ENCODE results near the gene FAM222A.
A peak's percentile ranks its signal among the peaks of the same experiment; 100 is the strongest.

Gene FAM222A

GRCh38 chr12:109726106-109726497, 12.5 kb downstream of the FAM222A start:
- DNase-seq: no peak

DNA sequence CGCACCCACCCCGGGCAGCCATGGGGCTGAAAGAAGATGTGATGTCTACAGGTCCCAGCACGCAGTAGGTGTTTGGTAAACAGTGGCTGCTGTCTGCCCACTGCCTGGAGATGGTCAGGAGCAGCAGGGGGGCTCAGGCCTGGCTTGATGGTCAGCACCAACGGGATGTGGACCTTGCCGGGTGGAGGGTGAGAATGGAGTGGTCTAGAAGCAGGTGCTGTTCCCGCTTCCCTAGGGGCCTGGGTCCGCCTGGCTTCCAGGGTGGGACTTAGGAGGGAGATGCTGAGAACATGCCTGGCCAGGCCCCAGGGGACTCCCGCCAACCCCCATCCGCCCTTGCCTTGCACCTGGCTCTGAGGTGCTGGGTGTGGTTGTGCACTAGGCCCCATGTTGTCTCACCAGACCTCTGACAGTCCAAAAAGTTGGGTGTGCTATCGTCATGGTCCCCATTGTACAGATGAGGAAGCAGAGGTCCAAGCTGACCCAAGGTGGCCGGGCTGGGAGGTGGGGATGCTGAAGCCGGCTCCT, 12.9 kb downstream of the FAM222A start:
- no peak for DNase-seq

- DNase-seq: no peak
These were observed 13.6 kb downstream of the FAM222A start for GRCh38 chr12:109727039-109727723.

- no peak for DNase-seq
These were observed 14.4 kb downstream of the FAM222A start for GRCh38 chr12:109727746-109728726.

DNA sequence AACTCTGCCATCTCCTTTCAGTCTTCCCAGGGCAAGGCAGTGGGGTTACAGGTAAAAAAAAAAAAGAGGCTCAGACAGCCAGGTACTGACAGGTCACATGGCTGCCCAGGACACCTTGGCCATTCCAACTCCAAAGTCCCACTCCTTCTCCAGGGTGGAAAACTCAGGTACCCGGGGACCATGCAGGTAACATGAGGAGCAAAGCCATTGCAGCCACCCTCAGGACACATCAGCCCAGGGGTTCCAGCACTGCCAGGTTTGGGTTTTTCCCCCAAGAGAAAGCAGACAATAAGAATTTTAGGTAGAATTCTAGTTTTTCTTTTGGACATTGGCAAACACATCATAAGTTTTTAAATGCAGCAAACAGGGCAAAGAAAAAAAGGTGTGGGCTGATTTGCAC, 15.3 kb downstream of the FAM222A start:
- DNase-seq: no peak

GRCh38 chr12:109729371-109729781, 15.8 kb downstream of the FAM222A start:
- DNase-seq: no peak

- DNase-seq: no peak
These were observed 16.2 kb downstream of the FAM222A start for GRCh38 chr12:109729801-109730200.

DNA sequence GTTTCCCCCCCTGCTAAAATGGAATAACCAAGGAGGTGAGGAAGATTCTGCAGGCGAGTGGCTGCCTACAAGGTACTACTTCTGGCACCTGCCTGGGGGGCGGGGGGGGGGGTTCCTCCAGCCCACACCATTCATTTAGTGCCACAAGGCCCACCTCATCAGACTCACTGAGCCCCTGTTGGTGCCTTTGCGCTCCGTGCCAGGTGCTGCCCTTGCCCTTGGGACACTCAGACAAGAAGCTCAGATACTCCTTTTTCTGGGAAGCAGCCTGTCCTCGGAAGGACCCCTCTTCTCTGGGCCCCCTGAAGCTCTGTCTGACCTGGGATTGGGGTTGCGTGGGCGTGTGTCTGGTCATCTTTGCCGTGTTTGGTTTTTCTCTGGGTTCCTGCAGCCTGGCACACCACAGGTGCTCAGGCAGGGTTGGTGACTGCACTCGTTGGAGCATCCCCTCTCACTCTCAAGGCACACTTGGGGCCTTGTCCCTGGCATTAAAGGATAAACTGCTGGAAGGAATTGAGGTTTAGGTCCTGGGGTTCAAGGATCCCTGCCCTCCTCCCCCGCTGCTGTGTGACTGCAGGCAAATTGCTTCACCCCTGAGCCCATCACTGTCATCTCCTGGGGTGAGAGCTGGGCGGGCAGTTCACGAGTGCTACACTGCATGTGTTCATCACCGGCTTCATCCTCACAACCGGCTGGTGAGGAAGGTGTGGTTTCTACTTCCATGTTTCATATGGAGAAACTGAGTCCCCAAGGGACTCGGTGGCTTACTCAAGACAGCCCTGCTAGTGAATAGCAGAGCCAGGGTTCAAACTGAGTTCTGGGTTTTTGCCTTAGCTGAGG, 16.9 kb downstream of the FAM222A start:
- DNase-seq: no peak

DNA sequence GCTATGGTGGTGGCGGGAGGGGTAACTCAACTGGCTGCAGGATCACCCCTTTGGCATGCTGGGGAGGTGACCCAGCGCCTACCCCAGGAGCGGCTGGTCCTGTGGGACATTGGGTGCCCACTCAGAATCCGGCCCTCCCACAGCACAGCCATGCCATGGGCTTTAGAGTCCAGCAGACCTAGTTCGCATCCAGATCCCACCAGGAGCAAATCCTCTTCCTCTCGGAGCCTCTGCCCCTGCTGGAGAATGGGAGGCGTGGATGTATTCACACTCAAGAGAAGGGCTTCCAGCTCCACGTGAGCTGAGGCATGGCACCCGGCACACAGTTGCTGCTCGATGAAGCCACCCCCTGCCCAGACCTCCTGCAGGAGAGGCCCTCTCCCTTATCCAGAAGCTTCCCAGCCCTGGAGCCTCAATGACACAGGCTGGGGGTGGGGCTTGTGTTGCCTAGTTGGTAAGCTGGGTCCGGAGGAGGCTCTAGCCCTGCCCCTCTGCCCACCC, 17.7 kb downstream of the FAM222A start:
- no peak for DNase-seq

GRCh38 chr12:109731806-109732205, 18.2 kb downstream of the FAM222A start:
- DNase-seq: no peak

GRCh38 chr12:109732321-109733305, 19.0 kb downstream of the FAM222A start:
- DNase-seq: no peak

- no peak for DNase-seq
These were observed 20.8 kb downstream of the FAM222A start for GRCh38 chr12:109734219-109735000.

DNA sequence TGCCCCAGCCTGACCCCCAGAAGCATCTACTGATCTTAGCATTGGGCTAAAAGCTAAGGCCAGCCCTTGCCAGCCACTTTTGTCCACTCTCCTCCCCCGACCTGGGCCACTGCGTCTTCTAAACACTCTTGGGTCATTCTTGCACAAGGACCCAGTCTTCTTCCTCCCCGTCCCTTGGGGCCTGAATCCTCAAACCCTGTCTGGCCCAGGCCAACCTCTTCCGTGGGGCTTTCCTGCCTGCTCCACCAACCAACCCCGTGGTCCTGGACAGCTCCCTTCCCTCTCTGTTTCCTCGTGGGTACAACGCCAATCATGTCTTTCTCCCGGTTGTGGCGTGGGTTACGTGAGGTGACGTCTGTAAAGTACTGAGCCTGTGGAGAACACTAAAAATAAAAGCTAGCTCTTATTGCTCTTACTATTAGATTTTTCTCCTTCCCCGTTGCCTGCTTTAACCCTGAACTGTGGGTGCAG, 21.5 kb downstream of the FAM222A start:
- no peak for DNase-seq

- no peak for DNase-seq
These were observed 22.4 kb downstream of the FAM222A start for GRCh38 chr12:109735825-109736551.

- DNase-seq: peak; percentile 46
These were observed 23.0 kb downstream of the FAM222A start for GRCh38 chr12:109736552-109737108.

GRCh38 chr12:109737126-109737525, 23.5 kb downstream of the FAM222A start:
- DNase-seq: no peak

DNA sequence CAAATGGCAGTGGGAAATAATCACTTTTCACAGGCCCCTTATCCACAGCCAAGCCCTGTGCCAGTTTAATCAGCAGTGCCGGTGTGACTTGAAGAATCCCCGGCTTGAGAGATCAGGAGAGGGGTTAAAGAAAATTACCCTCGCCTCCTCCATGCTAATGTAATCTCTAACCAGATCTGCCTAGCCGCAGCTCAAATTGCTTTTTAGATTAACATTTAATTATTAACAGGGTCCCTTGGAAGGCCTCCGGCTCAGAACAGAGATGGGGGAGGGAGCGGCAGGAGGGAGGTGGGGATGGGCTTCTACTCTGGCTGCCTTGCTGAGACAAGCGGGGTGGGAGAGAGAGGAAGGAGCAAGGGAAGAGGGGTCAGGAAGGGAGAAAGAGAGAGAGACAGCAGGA, 24.0 kb downstream of the FAM222A start:
- DNase-seq: peak; percentile 54

GRCh38 chr12:109738209-109738608, 24.6 kb downstream of the FAM222A start:
- no peak for DNase-seq

Measured in DMS53 (cell line).